ENCODE measurements around the gene IKZF2.

- TF ChIP-seq HIVEP1 (CRISPR knock-in tag; IDR thresholded peaks at IDR 0.05) (no peak), MLX (CRISPR knock-in tag; conservative IDR thresholded peaks at IDR 0.05) (no peak), L3MBTL2 (IDR thresholded peaks at IDR 0.05) (no peak), KDM1A (IDR thresholded peaks at IDR 0.05) (no peak), RFX5 (IDR thresholded peaks at IDR 0.05; ENCODE audit: low read depth, low read length) (no peak), MAZ (CRISPR knock-in tag; conservative IDR thresholded peaks at IDR 0.05 in 1 of 2, IDR thresholded peaks at IDR 0.05 in 1 of 2) (no peak), ZNF586 (CRISPR knock-in tag; conservative IDR thresholded peaks at IDR 0.05) (no peak), RREB1 (CRISPR knock-in tag; IDR thresholded peaks at IDR 0.05) (no peak), POLR2A (conservative IDR thresholded peaks at IDR 0.05) (no peak), TARDBP (IDR thresholded peaks at IDR 0.05) (no peak), ZNF274 (IDR thresholded peaks at IDR 0.05; ENCODE audit: borderline replicate concordance, low read depth, low read length) (no peak), MYNN (IDR thresholded peaks at IDR 0.05) (no peak), MYNN (CRISPR knock-in tag; IDR thresholded peaks at IDR 0.05) (no peak)
- TF ChIP-seq, protein P1, sequence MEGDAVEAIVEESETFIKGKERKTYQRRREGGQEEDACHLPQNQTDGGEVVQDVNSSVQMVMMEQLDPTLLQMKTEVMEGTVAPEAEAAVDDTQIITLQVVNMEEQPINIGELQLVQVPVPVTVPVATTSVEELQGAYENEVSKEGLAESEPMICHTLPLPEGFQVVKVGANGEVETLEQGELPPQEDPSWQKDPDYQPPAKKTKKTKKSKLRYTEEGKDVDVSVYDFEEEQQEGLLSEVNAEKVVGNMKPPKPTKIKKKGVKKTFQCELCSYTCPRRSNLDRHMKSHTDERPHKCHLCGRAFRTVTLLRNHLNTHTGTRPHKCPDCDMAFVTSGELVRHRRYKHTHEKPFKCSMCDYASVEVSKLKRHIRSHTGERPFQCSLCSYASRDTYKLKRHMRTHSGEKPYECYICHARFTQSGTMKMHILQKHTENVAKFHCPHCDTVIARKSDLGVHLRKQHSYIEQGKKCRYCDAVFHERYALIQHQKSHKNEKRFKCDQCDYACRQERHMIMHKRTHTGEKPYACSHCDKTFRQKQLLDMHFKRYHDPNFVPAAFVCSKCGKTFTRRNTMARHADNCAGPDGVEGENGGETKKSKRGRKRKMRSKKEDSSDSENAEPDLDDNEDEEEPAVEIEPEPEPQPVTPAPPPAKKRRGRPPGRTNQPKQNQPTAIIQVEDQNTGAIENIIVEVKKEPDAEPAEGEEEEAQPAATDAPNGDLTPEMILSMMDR (IDR thresholded peaks at IDR 0.05 in 2 of 3, conservative IDR thresholded peaks at IDR 0.05 in 1 of 3; ENCODE audit: insufficient read depth in 2 of 3, low read depth in 1 of 3, low read length in 3 of 3), result no peak
Observed at GRCh38 chr2:213004197-213004821, 147.1 kb downstream of the IKZF2 start.
